ENCODE results near the gene SELENON.

SELENON gene, protein sequence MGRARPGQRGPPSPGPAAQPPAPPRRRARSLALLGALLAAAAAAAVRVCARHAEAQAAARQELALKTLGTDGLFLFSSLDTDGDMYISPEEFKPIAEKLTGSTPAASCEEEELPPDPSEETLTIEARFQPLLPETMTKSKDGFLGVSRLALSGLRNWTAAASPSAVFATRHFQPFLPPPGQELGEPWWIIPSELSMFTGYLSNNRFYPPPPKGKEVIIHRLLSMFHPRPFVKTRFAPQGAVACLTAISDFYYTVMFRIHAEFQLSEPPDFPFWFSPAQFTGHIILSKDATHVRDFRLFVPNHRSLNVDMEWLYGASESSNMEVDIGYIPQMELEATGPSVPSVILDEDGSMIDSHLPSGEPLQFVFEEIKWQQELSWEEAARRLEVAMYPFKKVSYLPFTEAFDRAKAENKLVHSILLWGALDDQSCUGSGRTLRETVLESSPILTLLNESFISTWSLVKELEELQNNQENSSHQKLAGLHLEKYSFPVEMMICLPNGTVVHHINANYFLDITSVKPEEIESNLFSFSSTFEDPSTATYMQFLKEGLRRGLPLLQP

DNA sequence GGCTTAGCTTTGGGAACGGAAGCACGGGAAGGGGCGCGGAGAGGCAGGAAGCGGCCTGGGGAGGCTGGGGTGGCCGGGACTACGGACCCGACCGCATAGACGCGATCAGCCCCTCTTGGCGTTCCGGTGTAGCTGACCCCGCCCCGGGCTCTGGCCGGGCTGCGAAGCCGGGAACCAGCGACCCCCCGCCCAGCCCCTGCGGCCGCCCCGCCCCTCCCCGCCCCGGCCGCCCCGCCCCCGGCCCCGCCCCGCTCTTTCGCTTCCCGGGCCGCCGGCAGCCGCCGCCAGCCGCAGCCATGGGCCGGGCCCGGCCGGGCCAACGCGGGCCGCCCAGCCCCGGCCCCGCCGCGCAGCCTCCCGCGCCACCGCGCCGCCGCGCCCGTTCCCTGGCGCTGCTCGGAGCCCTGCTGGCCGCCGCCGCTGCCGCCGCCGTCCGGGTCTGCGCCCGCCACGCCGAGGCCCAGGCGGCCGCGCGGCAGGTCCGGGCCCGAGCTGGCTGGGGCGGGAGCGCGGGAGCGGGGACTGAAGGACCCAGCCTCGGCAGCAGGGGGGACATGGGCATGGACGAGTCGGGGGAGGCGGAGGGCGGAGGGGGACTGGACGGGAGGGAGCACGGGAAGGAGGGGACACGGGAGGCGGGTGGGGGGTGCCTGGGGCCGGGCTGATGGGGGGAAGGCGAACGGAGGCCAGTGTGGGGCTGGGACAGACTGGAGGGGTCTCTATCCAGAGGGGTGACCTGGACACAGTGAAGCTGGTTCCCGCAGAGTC lies at the start of gene SELENON:
Gene SELENON, plus strand, starts transcription at position 259 of the 768 bp plus-strand sequence. Its CDS starts 38 bp downstream, at position 297.
- DNase-seq (ENCODE audit: low read depth), result no peak

DNA sequence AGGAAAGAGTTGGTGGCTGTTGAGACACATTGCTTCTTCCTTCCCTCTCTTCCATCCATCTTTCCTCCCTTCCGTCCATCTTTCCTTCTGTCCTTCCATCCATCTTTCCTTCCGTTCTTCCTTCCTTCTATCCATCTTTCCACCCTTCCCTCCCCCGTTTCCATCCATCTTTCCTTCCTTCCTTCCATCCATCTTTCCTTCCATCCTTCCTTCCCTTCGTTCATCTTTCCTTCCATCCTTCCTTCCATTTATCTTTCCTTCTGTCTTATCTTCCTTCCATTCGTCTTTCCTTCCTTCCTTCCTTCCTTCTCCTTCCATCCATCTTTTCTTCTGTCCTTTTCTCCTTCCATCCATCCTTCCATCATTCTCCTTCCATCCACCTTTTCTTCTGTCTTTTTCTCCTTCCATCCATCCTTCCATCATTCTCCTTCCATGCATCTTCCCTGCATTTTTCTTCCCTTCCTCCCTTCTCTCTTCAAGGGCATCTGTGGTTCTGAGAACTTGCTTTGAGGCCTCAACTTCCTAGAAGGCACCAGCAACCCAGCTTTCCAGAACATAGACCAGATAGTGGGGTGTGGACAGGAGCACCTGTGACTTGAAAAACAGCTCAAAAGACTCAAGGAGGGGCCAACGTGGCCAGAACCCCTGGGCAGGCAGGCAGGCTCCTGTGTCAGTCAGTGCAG lies 48.9 kb upstream of the SELENON start:
- DNase-seq (ENCODE audit: low read depth), result no peak

DNA sequence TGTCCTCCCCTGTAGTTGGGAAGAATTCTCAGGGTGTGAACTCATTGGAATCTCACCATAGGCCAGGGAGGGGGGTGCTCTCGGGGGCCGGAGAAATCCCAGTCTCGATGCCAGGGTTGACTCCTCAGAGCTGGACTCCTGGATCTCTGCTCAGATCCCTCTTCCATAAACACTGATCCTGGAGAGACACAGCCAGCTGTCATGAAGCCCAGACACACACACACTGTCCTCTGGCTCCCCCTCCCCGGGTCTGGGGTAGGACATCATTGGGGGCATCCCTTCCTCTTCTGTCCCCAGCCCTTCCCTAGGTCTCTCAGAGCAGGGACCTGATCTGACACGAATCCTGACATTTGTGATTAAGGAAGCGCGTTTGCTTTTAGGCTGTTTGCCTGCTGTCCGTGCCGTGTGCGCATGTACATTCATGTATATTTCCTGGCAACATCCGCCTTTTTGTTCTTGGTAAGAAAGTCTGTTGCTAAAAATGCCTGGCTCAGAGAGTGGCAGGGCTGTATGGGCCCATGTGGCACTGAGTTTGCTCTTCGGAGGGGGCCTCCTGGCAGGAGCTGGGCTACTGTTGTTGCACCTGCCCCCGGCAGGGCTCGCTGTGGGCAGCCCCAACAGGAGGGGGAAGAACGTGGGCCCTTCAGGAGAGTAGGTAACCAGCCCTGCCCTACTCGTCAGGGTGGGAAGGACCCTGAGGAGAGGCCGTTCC lies 45.4 kb upstream of the SELENON start:
- DNase-seq (ENCODE audit: low read depth), result no peak

DNA sequence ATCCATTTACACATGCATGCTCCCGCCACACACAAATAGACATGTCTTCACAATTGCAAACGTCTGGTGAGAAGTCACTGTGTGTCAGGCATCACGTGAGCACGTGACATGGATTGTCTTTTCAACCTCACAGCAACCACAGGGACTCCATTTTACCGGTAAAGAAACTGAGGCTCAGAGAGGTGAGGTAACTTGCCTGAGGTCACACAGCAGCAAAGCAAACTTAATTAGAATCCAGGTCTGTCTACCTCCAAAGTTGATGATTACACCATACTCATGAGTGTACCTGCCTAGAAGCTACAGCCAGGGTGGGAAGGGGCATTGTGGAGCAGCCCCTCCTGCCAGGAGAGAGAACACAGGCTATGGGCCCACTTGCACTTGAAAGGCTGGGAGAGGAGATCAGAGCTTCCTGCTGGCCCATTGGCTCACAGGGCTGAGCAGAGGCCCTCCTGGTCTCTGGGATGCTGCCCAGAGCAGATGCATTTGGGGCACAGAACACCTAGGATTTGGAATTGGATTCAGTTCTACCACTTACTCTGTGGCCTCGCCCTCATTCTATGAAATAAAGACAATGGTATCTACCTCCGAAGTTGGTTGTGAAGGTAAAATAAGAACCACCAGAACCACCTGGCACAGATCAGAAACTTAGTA lies 44.4 kb upstream of the SELENON start:
- DNase-seq (ENCODE audit: low read depth), result no peak

- no peak for DNase-seq (ENCODE audit: low read depth)
These were observed 43.8 kb upstream of the SELENON start for GRCh38 chr1:25756215-25756614.

DNA sequence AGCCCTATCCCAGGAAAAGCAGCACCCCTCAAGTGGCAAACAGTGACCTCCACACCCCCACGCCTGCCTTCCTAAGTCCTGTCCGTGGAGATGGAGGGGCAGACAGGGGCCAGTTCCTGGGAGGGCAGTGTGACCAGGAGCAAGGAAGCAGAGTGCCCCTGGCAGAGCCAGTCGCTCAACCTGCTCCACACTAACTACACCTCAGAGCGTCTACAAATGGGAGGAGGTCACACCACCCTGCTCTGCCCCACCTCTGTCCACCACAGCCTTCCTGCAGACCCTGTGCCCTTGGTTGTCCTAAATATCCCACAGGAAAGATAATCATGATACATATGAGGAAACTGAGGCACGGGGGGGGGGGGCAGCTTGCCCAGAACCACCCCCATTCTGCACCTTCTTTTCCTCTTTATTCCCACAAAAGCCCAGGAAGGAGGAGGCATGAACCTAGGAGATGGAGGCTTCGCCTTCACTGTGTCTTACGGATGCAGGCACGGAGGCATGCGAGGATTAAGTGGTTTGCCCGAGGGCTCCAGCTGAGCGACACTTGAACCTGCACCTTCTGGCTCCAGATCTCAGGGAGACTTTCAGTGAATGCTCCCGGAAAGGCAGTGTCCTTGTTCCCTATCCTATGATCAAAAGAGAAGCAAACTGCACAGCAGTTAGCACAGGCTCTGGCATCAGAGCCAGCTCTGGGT lies 42.7 kb upstream of the SELENON start:
- DNase-seq (ENCODE audit: low read depth), result no peak

DNA sequence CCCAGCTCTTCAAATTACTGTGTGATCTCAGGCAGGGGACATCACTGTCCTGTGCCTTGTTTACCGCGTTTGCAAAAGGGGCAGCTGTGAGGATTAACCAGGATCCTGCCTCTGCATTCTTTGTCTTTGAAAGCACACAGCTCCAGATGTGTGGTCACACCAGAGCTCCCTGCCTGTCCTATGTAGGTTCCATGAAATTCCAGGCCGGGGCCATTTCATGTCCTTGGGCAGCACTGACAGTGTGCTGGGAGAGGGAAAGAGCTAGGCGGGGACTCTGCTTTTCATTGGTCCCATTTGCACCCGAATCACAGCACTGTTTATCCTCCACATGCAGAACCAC lies 42.2 kb upstream of the SELENON start:
- DNase-seq (ENCODE audit: low read depth), result no peak

DNA sequence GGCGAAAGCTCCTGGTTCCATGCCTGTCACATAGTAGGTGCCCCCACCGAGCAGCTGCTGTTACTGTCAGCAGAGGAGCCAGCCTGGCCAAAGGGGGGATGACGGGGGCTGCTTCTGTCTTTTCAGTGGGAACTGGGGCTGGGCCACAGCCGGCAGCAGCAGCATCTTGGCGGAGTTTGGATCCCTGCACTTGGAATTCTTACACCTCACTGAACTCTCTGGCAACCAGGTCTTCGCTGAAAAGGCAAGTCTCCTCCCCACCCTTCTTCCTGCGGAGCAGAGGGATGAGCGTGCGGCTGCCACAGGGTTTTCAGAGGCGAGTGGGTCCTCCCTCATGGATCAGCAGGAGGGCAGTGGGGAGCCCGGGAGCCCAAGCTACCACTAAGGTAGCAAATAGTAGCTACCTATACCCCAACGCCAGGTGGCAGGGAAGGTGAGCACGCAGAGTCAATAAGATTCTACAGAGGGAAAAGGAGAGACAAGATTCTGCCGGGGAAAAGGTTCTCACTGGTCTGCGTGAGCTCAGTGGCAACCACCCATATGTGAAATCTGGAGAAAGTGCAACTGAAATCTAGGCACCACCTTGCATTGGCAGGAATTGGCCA lies 41.4 kb upstream of the SELENON start:
- no peak for DNase-seq (ENCODE audit: low read depth)

DNA sequence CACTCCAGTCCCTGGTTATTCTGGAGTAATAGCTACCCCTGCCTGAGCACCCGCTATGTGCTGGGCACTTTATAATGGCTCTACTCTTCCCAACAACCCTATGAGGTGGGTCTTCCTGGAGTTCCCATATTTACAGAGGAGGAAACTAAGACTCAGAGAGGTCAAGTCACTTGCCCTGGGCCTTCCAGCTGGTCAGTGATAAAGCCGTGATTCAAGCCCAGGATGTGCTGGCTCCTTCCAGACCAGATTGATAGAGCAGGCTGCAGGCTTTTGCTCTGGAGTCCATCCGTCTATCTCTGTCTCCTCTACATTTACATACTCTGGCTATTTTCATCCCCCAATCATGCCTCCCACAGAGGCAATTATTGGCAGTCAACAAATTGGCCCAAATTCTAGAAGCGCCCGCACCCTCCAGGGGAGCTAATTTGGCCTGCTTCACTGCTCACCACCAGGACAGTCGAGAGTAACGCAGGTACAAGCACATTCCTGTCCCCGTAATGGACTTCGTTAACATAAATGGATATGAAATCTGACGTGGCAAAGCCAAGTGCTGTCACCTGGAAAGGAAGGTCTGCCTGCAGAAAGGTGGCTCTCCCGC lies 39.8 kb upstream of the SELENON start:
- no peak for DNase-seq (ENCODE audit: low read depth)

DNA sequence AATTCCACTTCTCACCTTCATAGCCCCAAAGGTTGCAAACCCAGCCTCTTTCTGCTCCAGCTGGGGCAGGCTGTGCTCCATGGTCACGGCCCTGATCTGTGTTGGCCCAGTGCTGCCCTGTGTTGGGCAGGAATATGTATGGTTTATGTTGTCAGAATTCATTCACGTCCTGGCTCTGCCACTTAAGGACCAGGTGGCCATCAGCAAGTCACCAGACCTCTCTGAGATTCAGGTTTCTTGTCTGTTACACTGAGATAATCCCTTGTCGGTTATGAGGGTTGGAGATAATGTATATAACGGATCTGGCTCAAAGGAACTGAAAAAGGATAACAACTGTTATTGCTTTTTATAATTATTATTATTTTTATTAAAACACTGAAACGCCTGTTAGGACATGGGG lies 39.1 kb upstream of the SELENON start:
- DNase-seq (ENCODE audit: low read depth), result no peak

DNA sequence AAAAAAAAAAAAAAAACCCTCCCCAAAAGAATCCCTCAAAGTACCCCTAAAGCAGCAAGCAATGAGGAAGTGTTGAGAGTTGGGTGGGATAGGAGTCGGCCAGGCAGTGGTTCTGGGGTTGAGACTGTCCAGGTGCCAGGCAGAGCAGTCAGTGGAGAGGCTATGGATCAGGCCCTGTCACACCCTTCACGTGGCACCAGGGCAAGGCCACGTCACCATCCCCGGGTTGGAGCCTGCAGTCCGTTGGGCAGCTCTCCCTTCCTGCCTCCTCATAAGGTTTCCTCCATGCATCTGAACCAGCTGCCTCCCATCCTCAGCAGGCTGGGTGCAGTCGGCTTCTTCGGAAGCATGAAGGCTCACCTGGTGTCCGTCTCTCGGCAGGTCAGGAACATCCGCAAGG lies 36.5 kb upstream of the SELENON start:
- no peak for DNase-seq (ENCODE audit: low read depth)

- DNase-seq (ENCODE audit: low read depth), result no peak
These were observed 34.7 kb upstream of the SELENON start for GRCh38 chr1:25765136-25765922.

DNA sequence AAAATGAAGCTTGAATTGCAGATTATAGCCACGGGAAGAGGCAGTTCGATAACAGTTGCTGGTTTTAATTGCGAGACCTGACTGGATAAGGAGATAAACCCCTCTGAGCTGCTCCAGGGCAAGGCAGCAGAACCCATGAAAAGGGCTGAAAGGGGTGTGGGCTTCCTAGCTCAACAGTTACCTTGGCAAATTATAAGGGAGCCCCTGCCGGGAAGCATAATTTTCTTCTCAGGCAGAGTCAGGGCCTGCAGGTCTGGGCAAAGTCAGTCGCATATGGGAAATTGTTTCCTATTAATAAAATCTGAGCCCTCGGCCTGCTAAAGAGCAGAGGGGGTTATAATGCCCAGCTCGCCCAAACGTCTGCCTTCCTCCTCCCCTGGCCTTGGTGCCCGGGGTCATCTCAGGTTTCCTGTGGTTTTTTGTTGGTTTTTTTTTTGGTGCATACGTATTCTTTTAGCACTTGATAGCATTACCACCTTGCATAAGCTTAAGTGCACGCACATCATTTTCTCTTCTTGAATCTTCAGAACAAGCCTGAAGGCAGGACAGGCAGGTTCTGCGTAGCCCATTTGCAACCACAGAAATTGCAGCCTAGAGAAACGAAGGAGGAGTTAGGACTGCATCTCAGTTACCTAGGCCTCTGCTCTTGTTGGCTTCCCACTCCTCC lies 33.9 kb upstream of the SELENON start:
- DNase-seq (ENCODE audit: low read depth), result no peak

DNA sequence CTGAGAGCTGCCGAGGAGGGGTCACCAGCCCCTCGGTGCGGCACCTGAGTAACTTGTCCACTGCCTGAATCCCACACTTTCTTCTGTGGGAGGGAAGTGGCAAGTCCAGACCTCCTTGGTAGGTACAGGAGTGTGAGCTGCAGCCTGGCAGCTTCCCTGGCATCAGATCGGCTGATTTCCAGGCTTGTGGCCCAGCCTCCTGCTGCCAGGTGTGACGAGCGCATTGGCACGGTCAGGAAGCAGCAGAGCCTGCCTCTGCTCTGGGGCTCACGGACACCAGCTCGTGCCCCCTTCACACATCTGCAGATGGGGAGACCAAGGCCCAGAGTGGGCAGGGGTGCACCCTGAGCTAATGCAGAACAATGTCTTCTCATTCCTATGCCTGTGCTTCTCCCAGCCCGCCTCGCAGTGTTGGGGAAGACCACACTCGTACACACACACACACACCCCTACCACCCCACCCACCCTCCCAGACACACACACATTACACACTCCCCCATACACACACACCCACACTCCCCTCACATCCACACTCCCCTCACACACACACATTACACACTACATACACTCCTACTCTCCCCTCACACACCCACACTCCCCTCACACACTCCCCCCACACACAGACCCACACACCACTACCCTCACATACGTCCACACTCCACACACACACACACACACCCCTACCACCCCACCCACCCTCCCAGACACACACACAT lies 33.1 kb upstream of the SELENON start:
- DNase-seq (ENCODE audit: low read depth), result no peak

- DNase-seq (ENCODE audit: low read depth), result no peak
These were observed 32.6 kb upstream of the SELENON start for GRCh38 chr1:25767437-25767770.

DNA sequence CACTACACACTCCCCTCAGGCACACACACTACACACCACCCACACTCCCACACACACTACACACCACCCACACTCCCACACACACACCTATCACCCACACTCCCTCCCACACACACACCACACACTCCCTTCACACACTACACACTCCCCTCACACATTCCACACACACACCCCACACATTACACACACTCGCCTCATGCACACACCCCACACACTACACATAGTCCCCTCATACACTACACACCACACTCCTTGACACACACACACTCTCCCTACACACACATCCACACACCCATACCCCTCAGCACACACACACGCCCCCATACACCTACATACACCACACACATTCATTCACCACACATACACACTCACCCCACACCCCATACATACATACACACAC lies 31.0 kb upstream of the SELENON start:
- DNase-seq (ENCODE audit: low read depth), result no peak

DNA sequence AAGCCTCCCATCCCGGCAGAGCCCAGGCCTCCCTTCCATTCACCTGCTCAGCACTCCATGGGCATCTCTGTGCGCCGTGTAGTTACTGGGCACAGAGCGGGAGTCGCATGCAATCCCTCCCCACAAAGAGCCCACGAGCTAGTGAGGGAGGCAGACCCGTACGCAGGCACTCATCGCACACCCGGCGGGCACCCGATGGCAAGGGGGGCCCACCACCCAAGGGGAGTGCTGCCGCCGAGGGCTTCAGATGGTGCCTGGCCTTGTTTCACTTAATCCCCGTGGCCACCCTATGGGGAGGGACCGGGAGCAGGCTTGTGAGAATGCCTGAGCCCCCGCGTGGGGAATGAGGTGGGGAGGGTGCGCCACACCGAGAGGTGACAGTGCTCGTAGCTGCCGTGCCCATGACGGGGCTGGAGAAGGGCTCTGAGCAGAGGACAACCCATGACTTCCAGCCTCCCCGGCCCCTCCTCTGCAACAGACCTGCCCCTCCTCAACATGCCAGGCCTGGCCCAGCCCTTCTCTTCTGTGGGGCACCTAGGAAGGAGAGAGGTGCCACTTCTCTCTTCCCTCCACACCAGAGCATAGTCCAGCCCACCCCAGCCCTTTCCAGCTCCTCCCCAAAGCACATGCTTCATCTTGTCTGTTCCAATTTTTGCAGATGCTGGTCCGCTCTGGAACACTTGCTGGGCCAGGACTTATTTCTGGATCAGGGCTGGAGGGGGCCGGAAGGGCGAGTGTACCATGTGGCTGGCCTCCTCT lies 30.2 kb upstream of the SELENON start:
- no peak for DNase-seq (ENCODE audit: low read depth)
